Chondrocyte (in vitro differentiated cells): ENCODE data around the gene CLIC5. TPM values are rescaled to one million over a fixed set of nuclear protein-coding genes. Genes with fewer than 3 reads are reported as not detected.

ENCODE experiments used
- DNase-seq: peaks from one replicate; pipeline ENCODE4 v3.0.0; 2021; ENCODE audit warnings: mixed read lengths, low spot score
- H3K27ac Mint-ChIP-seq: one replicate; pipeline ENCODE4 v1.8.0; 2021; ENCODE audit warnings: mild to moderate bottlenecking, moderate library complexity, mixed read lengths; ENCODE audit not compliant: unreplicated experiment
- H3K27me3 Mint-ChIP-seq: 2 replicates; pipeline ENCODE4 v1.8.0; 2021; ENCODE audit warnings: low read depth, mixed read lengths
- H3K36me3 Mint-ChIP-seq: 2 replicates; pipeline ENCODE4 v1.8.0; 2021; ENCODE audit warnings: low read depth, mixed read lengths
- H3K4me1 Mint-ChIP-seq: 2 replicates; pipeline ENCODE4 v1.8.0; 2021; ENCODE audit warnings: low read depth, mild to moderate bottlenecking, mixed read lengths
- H3K4me3 Mint-ChIP-seq: one replicate; pipeline ENCODE4 v1.8.0; 2021; ENCODE audit warnings: mild to moderate bottlenecking, moderate library complexity, mixed read lengths; ENCODE audit not compliant: unreplicated experiment
- H3K9me3 Mint-ChIP-seq: 2 replicates; pipeline ENCODE4 v1.8.0; 2021; ENCODE audit warnings: low read depth, mixed read lengths
- total RNA-seq: library from RNA; stranded (reverse); gene quantifications from 3 replicates; pipeline ENCODE4 v1.2.1, GENCODE V29; 2021
- TF ChIP-seq, protein P1 (sequence below): fragments of 200-600 bp; sonication (generic); IDR thresholded peaks from 2 replicates; pipeline ENCODE4 v1.5.0; 2021; ENCODE audit warnings: antibody characterized with exemption, mild to moderate bottlenecking, moderate library complexity

CLIC5 gene
- total RNA-seq, 1 donor from 2014 or later: not detected

DNA sequence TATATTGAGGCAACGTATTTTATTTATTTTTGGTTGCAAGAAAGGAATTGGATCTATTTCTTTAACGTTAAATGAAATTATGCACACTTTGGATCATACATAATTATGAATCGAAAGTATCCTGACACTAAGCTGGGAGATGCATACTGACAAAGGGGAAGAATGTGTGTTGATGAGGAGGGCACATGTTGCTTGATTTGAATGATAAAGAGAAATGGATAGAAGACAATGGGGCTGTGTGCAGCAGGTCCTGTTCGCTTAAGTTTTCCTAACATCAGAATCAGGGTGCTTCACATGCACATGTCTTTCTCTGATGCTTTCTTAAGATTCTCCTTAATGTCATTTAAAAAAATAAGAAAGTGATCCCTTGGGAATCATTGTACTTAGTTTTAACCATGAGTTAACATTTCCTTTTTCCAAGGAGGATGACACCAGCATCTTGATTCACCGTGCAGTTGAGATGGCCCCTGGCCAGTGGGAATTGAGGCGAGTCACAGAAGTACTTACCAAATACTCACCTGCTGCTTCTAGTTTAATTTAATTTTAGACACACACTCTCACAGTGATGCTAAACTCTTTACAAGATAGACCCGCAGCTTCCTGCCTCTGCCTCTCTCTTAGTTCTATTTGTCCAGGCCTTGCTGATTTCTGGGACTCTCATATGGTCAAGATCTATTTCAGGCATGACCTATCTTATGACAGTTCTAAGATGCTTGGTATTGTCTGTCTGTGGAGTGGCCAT, 116.5 kb downstream of the CLIC5 start:
- Mint-ChIP-seq H3K27me3 (peaks cover 4% of the 10 kb centered on the region), H3K27ac (no peak overlapping the region), H3K4me1 (peaks cover 9% of the 10 kb centered on the region), H3K9me3 (no peaks in the 10 kb centered on the region), H3K36me3 (no peaks in the 10 kb centered on the region), H3K4me3 (no peak overlapping the region)
- no peak for DNase-seq
- TF ChIP-seq, protein P1, sequence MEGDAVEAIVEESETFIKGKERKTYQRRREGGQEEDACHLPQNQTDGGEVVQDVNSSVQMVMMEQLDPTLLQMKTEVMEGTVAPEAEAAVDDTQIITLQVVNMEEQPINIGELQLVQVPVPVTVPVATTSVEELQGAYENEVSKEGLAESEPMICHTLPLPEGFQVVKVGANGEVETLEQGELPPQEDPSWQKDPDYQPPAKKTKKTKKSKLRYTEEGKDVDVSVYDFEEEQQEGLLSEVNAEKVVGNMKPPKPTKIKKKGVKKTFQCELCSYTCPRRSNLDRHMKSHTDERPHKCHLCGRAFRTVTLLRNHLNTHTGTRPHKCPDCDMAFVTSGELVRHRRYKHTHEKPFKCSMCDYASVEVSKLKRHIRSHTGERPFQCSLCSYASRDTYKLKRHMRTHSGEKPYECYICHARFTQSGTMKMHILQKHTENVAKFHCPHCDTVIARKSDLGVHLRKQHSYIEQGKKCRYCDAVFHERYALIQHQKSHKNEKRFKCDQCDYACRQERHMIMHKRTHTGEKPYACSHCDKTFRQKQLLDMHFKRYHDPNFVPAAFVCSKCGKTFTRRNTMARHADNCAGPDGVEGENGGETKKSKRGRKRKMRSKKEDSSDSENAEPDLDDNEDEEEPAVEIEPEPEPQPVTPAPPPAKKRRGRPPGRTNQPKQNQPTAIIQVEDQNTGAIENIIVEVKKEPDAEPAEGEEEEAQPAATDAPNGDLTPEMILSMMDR: no peak

DNA sequence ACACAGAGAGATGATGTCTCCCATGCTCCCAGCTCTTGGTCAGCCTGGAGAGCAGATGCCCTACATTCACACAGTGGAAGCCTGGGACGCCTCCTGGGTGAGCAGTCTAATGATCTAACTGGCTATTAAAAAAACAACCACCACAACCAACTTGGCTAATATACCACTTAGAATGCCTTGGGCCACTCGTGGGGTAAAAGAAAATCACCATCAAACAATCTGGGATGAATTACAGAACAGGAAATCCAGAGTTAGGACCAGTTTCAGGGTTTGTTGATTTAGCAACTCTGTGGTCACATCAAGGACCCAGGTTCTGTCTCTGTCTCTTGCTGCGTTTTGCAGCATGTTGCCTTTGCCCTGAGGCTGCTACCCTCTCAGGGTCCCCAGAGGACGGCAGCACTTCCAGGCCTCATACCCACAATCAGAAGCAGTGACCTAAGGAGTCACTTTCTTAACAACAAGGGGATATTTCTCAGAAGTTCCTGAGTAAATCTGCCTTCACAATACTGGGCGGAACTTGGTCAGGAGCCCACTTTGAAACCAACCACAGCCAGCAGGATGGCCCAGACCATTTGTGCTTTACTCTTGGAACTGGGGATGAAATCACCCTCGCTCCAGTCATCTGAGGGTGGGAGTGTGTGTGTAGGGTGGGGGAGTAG, 118.7 kb downstream of the CLIC5 start:
- DNase-seq: no peak
- no peak overlapping the region for H3K27ac Mint-ChIP-seq

DNA sequence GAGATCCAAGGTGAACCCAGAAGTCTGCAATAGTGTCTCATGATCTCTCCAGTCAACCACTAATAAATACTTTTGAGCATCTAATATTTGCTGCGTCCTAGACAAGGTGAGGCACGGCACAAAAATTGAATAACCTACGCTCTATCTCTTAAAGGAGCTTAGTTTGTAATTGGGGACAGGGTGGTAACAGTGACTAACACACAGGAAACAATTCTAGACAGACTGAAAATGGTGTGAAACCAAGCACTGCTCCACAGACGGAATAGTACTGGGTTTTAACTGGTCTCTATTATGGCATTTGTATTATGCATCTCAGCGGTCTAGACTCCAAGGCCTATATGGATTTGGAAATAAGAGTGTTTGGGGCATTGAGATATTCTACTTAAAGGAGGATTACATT, 120.1 kb downstream of the CLIC5 start:
- no peak overlapping the region for H3K4me3 Mint-ChIP-seq
- peaks cover 9% of the 10 kb centered on the region for H3K4me1 Mint-ChIP-seq
- DNase-seq: no peak
- H3K9me3 Mint-ChIP-seq: peaks cover under 1% of the 10 kb centered on the region
- H3K27me3 Mint-ChIP-seq: no peaks in the 10 kb centered on the region
- no peak overlapping the region for H3K27ac Mint-ChIP-seq
- no peaks in the 10 kb centered on the region for H3K36me3 Mint-ChIP-seq
- TF ChIP-seq, protein P1: no peak

More for the DNA sequence above, 118.7 kb downstream of the CLIC5 start:
- peaks cover 9% of the 10 kb centered on the region for H3K4me1 Mint-ChIP-seq
- H3K9me3 Mint-ChIP-seq: no peaks in the 10 kb centered on the region
- TF ChIP-seq, protein P1: no peak
- H3K36me3 Mint-ChIP-seq: no peaks in the 10 kb centered on the region
- peaks cover 4% of the 10 kb centered on the region for H3K27me3 Mint-ChIP-seq
- no peak overlapping the region for H3K4me3 Mint-ChIP-seq

DNA sequence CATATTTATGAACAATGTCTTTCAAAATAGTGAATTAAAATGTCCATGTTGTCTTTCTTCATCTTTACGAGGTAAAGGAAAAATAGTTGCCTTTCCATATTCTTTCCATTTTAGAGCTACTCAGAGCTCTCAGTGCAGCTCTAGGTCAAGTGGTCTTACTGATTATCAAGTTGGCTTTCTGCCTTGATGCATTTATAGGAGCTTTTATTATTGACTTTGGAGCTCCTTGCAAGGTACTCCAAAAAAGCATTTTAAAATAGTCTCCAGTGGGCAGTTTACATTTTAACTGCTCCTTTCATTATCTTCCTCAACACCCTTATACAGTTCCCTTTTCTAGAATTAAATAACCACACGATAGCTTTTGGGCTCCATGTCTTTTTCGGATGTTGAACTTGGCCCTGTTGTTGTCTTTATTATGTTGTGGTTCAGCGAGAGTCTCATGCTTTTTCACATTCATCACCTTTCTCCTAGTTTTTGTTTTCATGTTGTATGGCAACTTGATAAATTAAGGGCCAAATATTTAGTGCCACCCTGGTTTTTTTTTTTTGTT, 122.9 kb downstream of the CLIC5 start:
- TF ChIP-seq, protein P1: no peak
- no peak for DNase-seq
- Mint-ChIP-seq H3K27ac (no peak overlapping the region), H3K4me3 (no peak overlapping the region), H3K9me3 (peaks cover 4% of the 10 kb centered on the region), H3K4me1 (peaks cover 9% of the 10 kb centered on the region), H3K27me3 (peaks cover 2% of the 10 kb centered on the region), H3K36me3 (no peaks in the 10 kb centered on the region)

DNA sequence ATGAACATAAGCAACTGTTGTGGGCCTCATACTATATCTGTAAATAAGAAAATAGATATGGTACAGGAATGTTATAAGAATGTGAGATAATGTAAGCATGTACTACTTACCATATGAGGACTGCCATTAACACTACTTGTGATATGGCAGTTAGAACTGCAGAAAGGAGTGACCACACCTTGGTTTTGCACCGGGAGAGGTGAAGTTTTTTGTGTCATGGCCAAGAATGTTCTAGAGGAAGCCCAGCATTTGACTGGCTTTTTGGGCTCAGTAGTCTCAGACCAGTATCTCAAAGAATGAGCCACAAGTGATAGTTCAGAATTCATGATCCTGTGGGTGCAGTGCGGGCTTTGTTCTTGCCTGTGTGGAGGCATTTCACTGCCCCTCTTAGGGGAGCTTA, 123.5 kb downstream of the CLIC5 start:
- DNase-seq: no peak
- TF ChIP-seq, protein P1: no peak
- no peak overlapping the region for H3K27ac Mint-ChIP-seq
- H3K4me3 Mint-ChIP-seq: no peak overlapping the region
- no peaks in the 10 kb centered on the region for H3K36me3 Mint-ChIP-seq
- peaks cover 4% of the 10 kb centered on the region for H3K27me3 Mint-ChIP-seq
- H3K4me1 Mint-ChIP-seq: peaks cover 8% of the 10 kb centered on the region
- peaks cover 4% of the 10 kb centered on the region for H3K9me3 Mint-ChIP-seq
